ENCODE data around the gene ERH. TPM values are rescaled to one million over a fixed set of nuclear protein-coding genes. Genes with fewer than 3 reads are reported as not detected.

ERH gene
- total RNA-seq, 1 experiment from 2014 or later: 352 TPM

DNA sequence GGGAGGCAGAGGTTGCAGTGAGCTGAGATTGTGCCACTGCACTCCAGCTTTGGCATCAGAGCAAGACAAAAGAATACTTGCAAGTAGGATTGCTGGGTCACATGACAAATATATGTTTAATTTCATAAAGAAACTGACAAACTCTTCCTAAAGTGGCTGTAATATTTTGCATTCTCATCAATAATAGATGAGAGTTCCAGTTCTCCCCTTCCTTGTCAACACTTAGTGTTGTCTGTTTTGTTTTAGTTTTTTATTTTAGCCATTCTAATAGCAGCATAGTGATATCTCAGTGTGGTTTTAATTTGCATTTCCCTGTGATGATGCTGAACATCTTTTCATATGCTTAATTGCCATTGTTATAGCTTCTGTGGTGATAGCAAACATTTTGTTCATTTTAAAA is 31.5 kb upstream of the ERH start:
- ChIA-PET CTCF (no interaction called here), RAD21 (ENCODE audit: low non-redundant PET in 1 of 2, low total read pairs in 2 of 2, uncharacterized antibody in 2 of 2, unreplicated experiment in 2 of 2) (no interaction called here), POLR2A (no interaction called here)
- no peak overlapping the region for H3K9ac ChIP-seq (ENCODE audit: low read length)
- H2AFZ ChIP-seq (ENCODE audit: low read depth, low read length, poor library complexity, severe bottlenecking): no peak overlapping the region
- no peak overlapping the region for H3K4me3 ChIP-seq (replicated peaks in 1 of 2; ENCODE audit: low read depth in 1 of 2, low read length in 2 of 2)
- no peaks in the 10 kb centered on the region; the same call in 1 of the 2 replicates for H3K9me2 ChIP-seq (ENCODE audit: insufficient read depth)
- H3K27me3 ChIP-seq (ENCODE audit: insufficient read depth, low read length): no peaks in the 10 kb centered on the region
- TF ChIP-seq POLR2AphosphoS5 (IDR thresholded peaks at IDR 0.05; ENCODE audit: low read depth, low read length): no peak
- no peak for TF ChIP-seq RAD21 (IDR thresholded peaks at IDR 0.05; ENCODE audit: low read depth)
- TF ChIP-seq, protein P1, sequence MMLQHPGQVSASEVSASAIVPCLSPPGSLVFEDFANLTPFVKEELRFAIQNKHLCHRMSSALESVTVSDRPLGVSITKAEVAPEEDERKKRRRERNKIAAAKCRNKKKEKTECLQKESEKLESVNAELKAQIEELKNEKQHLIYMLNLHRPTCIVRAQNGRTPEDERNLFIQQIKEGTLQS (IDR thresholded peaks at IDR 0.05): no peak
- TF ChIP-seq, protein P2, sequence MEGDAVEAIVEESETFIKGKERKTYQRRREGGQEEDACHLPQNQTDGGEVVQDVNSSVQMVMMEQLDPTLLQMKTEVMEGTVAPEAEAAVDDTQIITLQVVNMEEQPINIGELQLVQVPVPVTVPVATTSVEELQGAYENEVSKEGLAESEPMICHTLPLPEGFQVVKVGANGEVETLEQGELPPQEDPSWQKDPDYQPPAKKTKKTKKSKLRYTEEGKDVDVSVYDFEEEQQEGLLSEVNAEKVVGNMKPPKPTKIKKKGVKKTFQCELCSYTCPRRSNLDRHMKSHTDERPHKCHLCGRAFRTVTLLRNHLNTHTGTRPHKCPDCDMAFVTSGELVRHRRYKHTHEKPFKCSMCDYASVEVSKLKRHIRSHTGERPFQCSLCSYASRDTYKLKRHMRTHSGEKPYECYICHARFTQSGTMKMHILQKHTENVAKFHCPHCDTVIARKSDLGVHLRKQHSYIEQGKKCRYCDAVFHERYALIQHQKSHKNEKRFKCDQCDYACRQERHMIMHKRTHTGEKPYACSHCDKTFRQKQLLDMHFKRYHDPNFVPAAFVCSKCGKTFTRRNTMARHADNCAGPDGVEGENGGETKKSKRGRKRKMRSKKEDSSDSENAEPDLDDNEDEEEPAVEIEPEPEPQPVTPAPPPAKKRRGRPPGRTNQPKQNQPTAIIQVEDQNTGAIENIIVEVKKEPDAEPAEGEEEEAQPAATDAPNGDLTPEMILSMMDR (IDR thresholded peaks at IDR 0.05 in 2 of 3, conservative IDR thresholded peaks at IDR 0.05 in 1 of 3; ENCODE audit: borderline replicate concordance in 1 of 3, insufficient read depth in 1 of 3, low read depth in 2 of 3, low read length in 2 of 3): no peak
- no peak for TF ChIP-seq ELF1 (IDR thresholded peaks at IDR 0.05; ENCODE audit: borderline replicate concordance, low read depth)
- TF ChIP-seq, protein P3, sequence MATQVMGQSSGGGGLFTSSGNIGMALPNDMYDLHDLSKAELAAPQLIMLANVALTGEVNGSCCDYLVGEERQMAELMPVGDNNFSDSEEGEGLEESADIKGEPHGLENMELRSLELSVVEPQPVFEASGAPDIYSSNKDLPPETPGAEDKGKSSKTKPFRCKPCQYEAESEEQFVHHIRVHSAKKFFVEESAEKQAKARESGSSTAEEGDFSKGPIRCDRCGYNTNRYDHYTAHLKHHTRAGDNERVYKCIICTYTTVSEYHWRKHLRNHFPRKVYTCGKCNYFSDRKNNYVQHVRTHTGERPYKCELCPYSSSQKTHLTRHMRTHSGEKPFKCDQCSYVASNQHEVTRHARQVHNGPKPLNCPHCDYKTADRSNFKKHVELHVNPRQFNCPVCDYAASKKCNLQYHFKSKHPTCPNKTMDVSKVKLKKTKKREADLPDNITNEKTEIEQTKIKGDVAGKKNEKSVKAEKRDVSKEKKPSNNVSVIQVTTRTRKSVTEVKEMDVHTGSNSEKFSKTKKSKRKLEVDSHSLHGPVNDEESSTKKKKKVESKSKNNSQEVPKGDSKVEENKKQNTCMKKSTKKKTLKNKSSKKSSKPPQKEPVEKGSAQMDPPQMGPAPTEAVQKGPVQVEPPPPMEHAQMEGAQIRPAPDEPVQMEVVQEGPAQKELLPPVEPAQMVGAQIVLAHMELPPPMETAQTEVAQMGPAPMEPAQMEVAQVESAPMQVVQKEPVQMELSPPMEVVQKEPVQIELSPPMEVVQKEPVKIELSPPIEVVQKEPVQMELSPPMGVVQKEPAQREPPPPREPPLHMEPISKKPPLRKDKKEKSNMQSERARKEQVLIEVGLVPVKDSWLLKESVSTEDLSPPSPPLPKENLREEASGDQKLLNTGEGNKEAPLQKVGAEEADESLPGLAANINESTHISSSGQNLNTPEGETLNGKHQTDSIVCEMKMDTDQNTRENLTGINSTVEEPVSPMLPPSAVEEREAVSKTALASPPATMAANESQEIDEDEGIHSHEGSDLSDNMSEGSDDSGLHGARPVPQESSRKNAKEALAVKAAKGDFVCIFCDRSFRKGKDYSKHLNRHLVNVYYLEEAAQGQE (IDR thresholded peaks at IDR 0.05; ENCODE audit: low read depth): no peak
- TF ChIP-seq, protein P4, sequence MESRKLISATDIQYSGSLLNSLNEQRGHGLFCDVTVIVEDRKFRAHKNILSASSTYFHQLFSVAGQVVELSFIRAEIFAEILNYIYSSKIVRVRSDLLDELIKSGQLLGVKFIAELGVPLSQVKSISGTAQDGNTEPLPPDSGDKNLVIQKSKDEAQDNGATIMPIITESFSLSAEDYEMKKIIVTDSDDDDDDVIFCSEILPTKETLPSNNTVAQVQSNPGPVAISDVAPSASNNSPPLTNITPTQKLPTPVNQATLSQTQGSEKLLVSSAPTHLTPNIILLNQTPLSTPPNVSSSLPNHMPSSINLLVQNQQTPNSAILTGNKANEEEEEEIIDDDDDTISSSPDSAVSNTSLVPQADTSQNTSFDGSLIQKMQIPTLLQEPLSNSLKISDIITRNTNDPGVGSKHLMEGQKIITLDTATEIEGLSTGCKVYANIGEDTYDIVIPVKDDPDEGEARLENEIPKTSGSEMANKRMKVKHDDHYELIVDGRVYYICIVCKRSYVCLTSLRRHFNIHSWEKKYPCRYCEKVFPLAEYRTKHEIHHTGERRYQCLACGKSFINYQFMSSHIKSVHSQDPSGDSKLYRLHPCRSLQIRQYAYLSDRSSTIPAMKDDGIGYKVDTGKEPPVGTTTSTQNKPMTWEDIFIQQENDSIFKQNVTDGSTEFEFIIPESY (IDR thresholded peaks at IDR 0.05; ENCODE audit: extremely low read depth, insufficient replicate concordance, low read length): no peak
- no peak for TF ChIP-seq CBX3 (IDR thresholded peaks at IDR 0.05; ENCODE audit: low read depth)
- TF ChIP-seq, protein P5, sequence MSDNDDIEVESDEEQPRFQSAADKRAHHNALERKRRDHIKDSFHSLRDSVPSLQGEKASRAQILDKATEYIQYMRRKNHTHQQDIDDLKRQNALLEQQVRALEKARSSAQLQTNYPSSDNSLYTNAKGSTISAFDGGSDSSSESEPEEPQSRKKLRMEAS (IDR thresholded peaks at IDR 0.05): no peak
- TF ChIP-seq ZFX (IDR thresholded peaks at IDR 0.05): no peak
- no peak for TF ChIP-seq JUND (IDR thresholded peaks at IDR 0.05)
- no peak for TF ChIP-seq TCF7L2 (IDR thresholded peaks at IDR 0.05; ENCODE audit: borderline replicate concordance, extremely low read depth, insufficient read depth, insufficient read length)
- no peak for TF ChIP-seq ZNF274 (IDR thresholded peaks at IDR 0.05; ENCODE audit: low read depth, low read length)
- TF ChIP-seq EZH2 (IDR thresholded peaks at IDR 0.05): no peak
- no peak for TF ChIP-seq SRF (IDR thresholded peaks at IDR 0.05; ENCODE audit: low read depth)
- TF ChIP-seq YY1 (IDR thresholded peaks at IDR 0.05; ENCODE audit: extremely low read depth, insufficient replicate concordance, low read depth, low read length): no peak
- no peak for TF ChIP-seq CEBPB (IDR thresholded peaks at IDR 0.05; ENCODE audit: low read depth)
- no peak for TF ChIP-seq POLR2A (IDR thresholded peaks at IDR 0.05; ENCODE audit: borderline replicate concordance, extremely low read depth, insufficient read depth, insufficient read length)
- no peak for TF ChIP-seq FOSL1 (IDR thresholded peaks at IDR 0.05; ENCODE audit: low read depth)
- TF ChIP-seq SP1 (IDR thresholded peaks at IDR 0.05; ENCODE audit: low read depth): no peak
- BruUV-seq (replicated peaks): no TSS peak
- no peak overlapping the region for H3K4me2 ChIP-seq (ENCODE audit: low read length)
- intact Hi-C loops (cut with micrococcal nuclease): no loop called here
- no peak for DNase-seq (ENCODE audit: low read depth, low spot score)
- no peaks in the 10 kb centered on the region for H3K4me1 ChIP-seq (ENCODE audit: control insufficient read depth in 1 of 2, insufficient read depth in 2 of 2, low read length in 2 of 2)
- H4K20me1 ChIP-seq (ENCODE audit: insufficient read depth): no peaks in the 10 kb centered on the region
- ATAC-seq: no peak
- no peaks in the 10 kb centered on the region for H3K9me3 ChIP-seq (ENCODE audit: control insufficient read depth in 1 of 2, insufficient read depth in 1 of 2, low read depth in 1 of 2, low read length in 2 of 2)
- no peak overlapping the region for H3K27ac ChIP-seq (ENCODE audit: low read depth, low read length)
- peaks cover 3 to 9% of the 10 kb centered on the region in 2 experiments; a peak in 3 of 4 replicates for H3K36me3 ChIP-seq (ENCODE audit: control insufficient read depth in 1 of 2, insufficient read depth in 2 of 2, low read length in 2 of 2)
- H3K79me2 ChIP-seq (ENCODE audit: insufficient read depth, low read length): peaks cover 71% of the 10 kb centered on the region

Data from HCT116 (cell line).